HG03521 (cell line): ENCODE data around the gene LRRC2.
"Not testable (repeated sequence)": the region's sequence is repeated elsewhere in the genome, so short reads cannot be mapped to it uniquely, and the experiment has no call there.

Source experiments
- ATAC-seq: cut with Tn5 transposase; IDR thresholded peaks from one replicate; pipeline ENCODE4 v1.9.1; 2021; ENCODE audit warnings: mild to moderate bottlenecking, moderate library complexity; ENCODE audit not compliant: unreplicated experiment

The LRRC2 gene

GRCh38 chr3:46584598-46585467, 18.7 kb upstream of the LRRC2 start:
- no peak for ATAC-seq

- no peak for ATAC-seq
Measured at GRCh38 chr3:46580675-46581074, 14.6 kb upstream of the LRRC2 start.

GRCh38 chr3:46579756-46580286, 13.7 kb upstream of the LRRC2 start:
- no peak for ATAC-seq

GRCh38 chr3:46578973-46579755, 13.1 kb upstream of the LRRC2 start:
- no peak for ATAC-seq

GRCh38 chr3:46577580-46578249, 11.6 kb upstream of the LRRC2 start:
- ATAC-seq: not testable (repeated sequence)

- no peak for ATAC-seq
Measured at GRCh38 chr3:46576879-46577278, 10.8 kb upstream of the LRRC2 start.

GRCh38 chr3:46576386-46576785, 10.3 kb upstream of the LRRC2 start:
- ATAC-seq: no peak

- no peak for ATAC-seq
Measured at GRCh38 chr3:46575577-46576222, 9.6 kb upstream of the LRRC2 start.

GRCh38 chr3:46574881-46575576, 8.9 kb upstream of the LRRC2 start:
- ATAC-seq: no peak

- no peak for ATAC-seq
Measured at GRCh38 chr3:46574243-46574646, 8.1 kb upstream of the LRRC2 start.

GRCh38 chr3:46573701-46574100, 7.6 kb upstream of the LRRC2 start:
- ATAC-seq: no peak

- no peak for ATAC-seq
Measured at GRCh38 chr3:46571684-46572083, 5.6 kb upstream of the LRRC2 start.

GRCh38 chr3:46565607-46566039, 479 bp downstream of the LRRC2 start:
- ATAC-seq: no peak

- no peak for ATAC-seq
Measured at GRCh38 chr3:46565077-46565476, 1.0 kb downstream of the LRRC2 start.

- ATAC-seq: no peak
Measured at GRCh38 chr3:46564190-46565021, 1.7 kb downstream of the LRRC2 start.

GRCh38 chr3:46561951-46562350, 4.2 kb downstream of the LRRC2 start:
- no peak for ATAC-seq

- ATAC-seq: no peak
Measured at GRCh38 chr3:46561511-46561910, 4.6 kb downstream of the LRRC2 start.

- ATAC-seq: no peak
Measured at GRCh38 chr3:46559091-46559704, 6.9 kb downstream of the LRRC2 start.
